IMR-90 (cell line): Measurements from ENCODE around the gene TDRD3. TPM values are rescaled to one million over a fixed set of nuclear protein-coding genes. Genes with fewer than 3 reads are reported as not detected.

Experiments
- ATAC-seq: fragments of 200-7000 bp; cut with Tn5 transposase; 2 replicates; pipeline ENCODE4 v1.9.1; 2020; ENCODE audit warnings: low read depth, mild to moderate bottlenecking, moderate library complexity
- BruUV-seq: library from RNA; stranded (reverse); fragments of 400-500 nt; replicated peaks from 2 replicates; lab custom pipeline; 2021; lab: Mats Ljungman, UMichigan
- CTCF ChIA-PET: fragments of 300-600 bp; formaldehyde crosslinking; extraction: SDS; loops from one replicate; lab custom pipeline; 2021; ENCODE audit warnings: antibody characterized with exemption; lab: Yijun Ruan, JAX
- POLR2A ChIA-PET: fragments of 300-600 bp; sonication (Branson Sonifier 250); formaldehyde crosslinking; loops from one replicate; lab custom pipeline; 2022; ENCODE audit warnings: antibody characterized with exemption; ENCODE audit not compliant: unreplicated experiment; lab: Charles Lee
- DNase-seq: peaks from one replicate; pipeline ENCODE4 v3.0.0; 2013
- H2AFZ ChIP-seq: replicated peaks from 2 replicates; pipeline ENCODE3; 2013; ENCODE audit warnings: low read length, mild to moderate bottlenecking; ENCODE audit not compliant: poor library complexity
- H2AK5ac ChIP-seq: 2 replicates; pipeline ENCODE4 v1.6.1; 2013; ENCODE audit warnings: low read depth, low read length, inconsistent platforms
- H2AK9ac ChIP-seq: replicated peaks from 2 replicates; pipeline ENCODE3; 2013; ENCODE audit warnings: mild to moderate bottlenecking, low read depth, low read length, moderate library complexity; ENCODE audit not compliant: poor library complexity
- H2BK120ac ChIP-seq: 2 replicates; pipeline ENCODE4 v1.6.1; 2013; ENCODE audit warnings: low read depth, low read length, inconsistent platforms
- H2BK15ac ChIP-seq: 3 replicates; pipeline ENCODE4 v1.6.1; 2013; ENCODE audit warnings: low read depth, low read length, inconsistent platforms
- H2BK20ac ChIP-seq: 2 replicates; pipeline ENCODE4 v1.6.1; 2013; ENCODE audit warnings: low read depth, mild to moderate bottlenecking, inconsistent platforms, low read length, moderate library complexity
- H2BK5ac ChIP-seq: 2 replicates; pipeline ENCODE4 v1.6.1; 2013; ENCODE audit warnings: mild to moderate bottlenecking, low read depth, low read length, inconsistent platforms; ENCODE audit not compliant: poor library complexity, severe bottlenecking
- H3K14ac ChIP-seq: replicated peaks from 2 replicates; pipeline ENCODE4 v1.6.1; 2013; ENCODE audit warnings: low read depth, low read length, inconsistent platforms
- H3K18ac ChIP-seq: 2 replicates; pipeline ENCODE4 v1.6.1; 2013; ENCODE audit warnings: low read depth, low read length, control low read depth
- H3K23ac ChIP-seq: 2 replicates; pipeline ENCODE4 v1.6.1; 2013; ENCODE audit warnings: low read depth, low read length, inconsistent platforms
- H3K27ac ChIP-seq: 2 replicates; pipeline ENCODE4 v1.5.1; 2013; ENCODE audit warnings: mild to moderate bottlenecking, control low read depth, low read length; ENCODE audit not compliant: insufficient read depth
- H3K27me3 ChIP-seq: 2 replicates; pipeline ENCODE4 v1.6.1; 2013; ENCODE audit warnings: low read length; ENCODE audit not compliant: control insufficient read depth, insufficient read depth
- H3K36me3 ChIP-seq: 2 replicates; pipeline ENCODE4 v1.6.1; 2013; ENCODE audit warnings: low read length, mixed read lengths; ENCODE audit not compliant: control insufficient read depth, insufficient read depth
- H3K4ac ChIP-seq: 2 replicates; pipeline ENCODE4 v1.6.1; 2013; ENCODE audit warnings: low read depth, low read length, inconsistent platforms
- H3K4me1 ChIP-seq: 2 replicates; pipeline ENCODE4 v1.6.1; 2013; ENCODE audit warnings: low read length, mixed read lengths; ENCODE audit not compliant: control insufficient read depth, insufficient read depth
- H3K4me2 ChIP-seq: 2 replicates; pipeline ENCODE4 v1.6.1; 2013; ENCODE audit warnings: low read depth, mild to moderate bottlenecking, control low read depth, low read length, moderate library complexity
- H3K4me3 ChIP-seq: 2 replicates; pipeline ENCODE4 v1.5.1; 2013; ENCODE audit warnings: low read depth, mild to moderate bottlenecking, control low read depth, low read length, moderate library complexity; ENCODE audit not compliant: insufficient read depth
- H3K56ac ChIP-seq: 2 replicates; pipeline ENCODE4 v1.6.1; 2013; ENCODE audit warnings: low read length, inconsistent platforms; ENCODE audit not compliant: insufficient read depth; ENCODE audit errors: extremely low read depth
- H3K79me1 ChIP-seq, 2 experiments: 2 replicates each; pipeline ENCODE4 v1.6.1; 2013; ENCODE audit warnings: low read length in 2 of 2, inconsistent platforms in 1 of 2, low read depth in 1 of 2
- H3K9ac ChIP-seq: 2 replicates; pipeline ENCODE4 v1.6.1; 2013; ENCODE audit warnings: low read depth, low read length, control low read depth
- H3K9me1 ChIP-seq: 2 replicates; pipeline ENCODE4 v1.6.1; 2013; ENCODE audit warnings: low read length, inconsistent platforms; ENCODE audit not compliant: insufficient read depth
- H3K9me3 ChIP-seq: 2 replicates; pipeline ENCODE4 v1.6.1; 2013; ENCODE audit warnings: low read length; ENCODE audit not compliant: control insufficient read depth, insufficient read depth
- H4K20me1 ChIP-seq: 2 replicates; pipeline ENCODE4 v1.6.1; 2013; ENCODE audit warnings: low read length, inconsistent platforms; ENCODE audit not compliant: insufficient read depth
- H4K5ac ChIP-seq: 2 replicates; pipeline ENCODE4 v1.6.1; 2013; ENCODE audit warnings: mild to moderate bottlenecking, low read depth, low read length, control low read depth
- H4K8ac ChIP-seq, 2 experiments: 2 replicates each; pipeline ENCODE4 v1.6.1; 2013; ENCODE audit warnings: low read depth in 2 of 2, low read length in 2 of 2, control low read depth in 1 of 2, inconsistent platforms in 1 of 2
- H4K91ac ChIP-seq: 2 replicates; pipeline ENCODE4 v1.6.1; 2013; ENCODE audit warnings: low read depth, low read length, inconsistent platforms; ENCODE audit not compliant: insufficient read depth
- CEBPB ChIP-seq: IDR thresholded peaks from 2 replicates; pipeline ENCODE4 v1.6.1; 2012; ENCODE audit warnings: low read depth, low read length, improper control_type of control experiment
- CHD1 ChIP-seq: IDR thresholded peaks from 2 replicates; pipeline ENCODE4 v1.6.1; 2012; ENCODE audit warnings: low read depth, low read length, improper control_type of control experiment
- CTCF ChIP-seq: conservative IDR thresholded peaks from 2 replicates; pipeline ENCODE4 v1.5.1; 2012; ENCODE audit warnings: mild to moderate bottlenecking, low read depth, low read length, improper control_type of control experiment
- MAZ ChIP-seq: IDR thresholded peaks from 2 replicates; pipeline ENCODE4 v1.6.1; 2012; ENCODE audit warnings: low read depth, mild to moderate bottlenecking, low read length, improper control_type of control experiment, moderate library complexity, borderline replicate concordance
- NFE2L2 ChIP-seq: fragments of 150-350 bp; IDR thresholded peaks from 2 replicates; pipeline ENCODE4 v1.6.1; 2016; ENCODE audit warnings: low read depth, mild to moderate bottlenecking, low read length
- POLR2A ChIP-seq: IDR thresholded peaks from 2 replicates; pipeline ENCODE4 v1.6.1; 2012; ENCODE audit warnings: mild to moderate bottlenecking, low read depth, low read length
- RCOR1 ChIP-seq: IDR thresholded peaks from 2 replicates; pipeline ENCODE4 v1.6.1; 2012; ENCODE audit warnings: mild to moderate bottlenecking, low read length, improper control_type of control experiment; ENCODE audit not compliant: insufficient replicate concordance
- RFX5 ChIP-seq: IDR thresholded peaks from 2 replicates; pipeline ENCODE4 v1.8.0; 2012; ENCODE audit warnings: low read depth, mild to moderate bottlenecking, low read length, moderate library complexity
- SMC3 ChIP-seq: fragments of 150-350 bp; IDR thresholded peaks from 2 replicates; pipeline ENCODE4 v1.6.1; 2016; ENCODE audit warnings: low read depth, mild to moderate bottlenecking, antibody characterized with exemption, low read length, moderate library complexity
- WGBS, 2 experiments: methylation state at CpG; one replicate each; pipeline versions ENCODE4 v1.1.5 to v1.1.7; 2013; ENCODE audit warnings: missing lambda C conversion rate in 2 of 2; ENCODE audit not compliant: insufficient read length in 1 of 2; ENCODE audit errors: extremely low coverage in 2 of 2; 5-methylcytosine and 5-hydroxymethylcytosine counted together
- dilution Hi-C: fragments of 300-500 bp; cut with HindIII; formaldehyde crosslinking; loops from one replicate; pipeline ENCODE4 v1.14.3; 2018; ENCODE audit warnings: low sequenced_read_pairs; ENCODE audit not compliant: unreplicated experiment
- in situ Hi-C: fragments of 300-500 bp; cut with MboI; formaldehyde crosslinking; loops from 3 replicates; pipeline ENCODE4 v1.14.3; 2019; ENCODE audit warnings: low sequenced_read_pairs, inconsistent platforms, mixed read lengths
- intact Hi-C: fragments of 100-400 bp; cut with micrococcal nuclease; formaldehyde crosslinking; loops from 2 replicates; pipeline ENCODE4 v1.10.0; 2022
- polyA plus RNA-seq, 3 experiments: library from polyadenylated mRNA; depleted of rRNA; stranded (reverse); fragments of >200 nt; gene quantifications; 2 replicates each; pipeline ENCODE4 v1.2.3, GENCODE V29; 2012; ENCODE audit warnings: low replicate concordance in 1 of 3
- total RNA-seq: library from RNA; depleted of rRNA; stranded (reverse); fragments of >200 nt; gene quantifications from 2 replicates; pipeline ENCODE4 v1.2.3, GENCODE V29; 2012

TDRD3 gene
- total and polyA plus RNA-seq, 2 of the 4 experiments (the other 2 are of a cell fraction) = 3.9 to 12.0 TPM

GRCh38 chr13:60398907-60399589, 2.0 kb downstream of the TDRD3 start:
- CTCF ChIA-PET = interaction anchor here (0.9 kb wide), 1 partner anchor 13 kb away, joined by 3 read pairs; no protein-coding TSS in a partner anchor
- ATAC-seq = no peak
- in situ Hi-C loops = no loop called here
- Histone ChIP-seq H3K4me3 (no peak overlapping the region), H3K14ac (no peak overlapping the region), H2BK15ac (no peak overlapping the region), H2BK5ac (no peak overlapping the region), H3K9me3 (no peaks in the 10 kb centered on the region), H3K79me1 (peaks cover 15 to 19% of the 10 kb centered on the region in 2 experiments), H3K27ac (no peak overlapping the region), H3K4me1 (peaks cover 5% of the 10 kb centered on the region; the same call in 1 of the 2 replicates), H3K9me1 (no peaks in the 10 kb centered on the region), H4K8ac (no peak overlapping the region), H3K4ac (no peak overlapping the region), H2BK20ac (no peak overlapping the region), H3K56ac (no peak overlapping the region), H4K20me1 (no peaks in the 10 kb centered on the region), H4K5ac (no peak overlapping the region), H2AK5ac (no peak overlapping the region), H2AK9ac (no peak overlapping the region), H3K4me2 (peak overlapping the region; percentile 93), H2BK120ac (no peak overlapping the region), H4K91ac (no peak overlapping the region), H3K23ac (no peak overlapping the region), H3K9ac (no peak overlapping the region; the same call in 1 of the 2 replicates), H3K27me3 (no peaks in the 10 kb centered on the region), H3K36me3 (no peaks in the 10 kb centered on the region), H2AFZ (no peak overlapping the region), H3K18ac (no peak overlapping the region)
- dilution Hi-C loops = no loop called here
- BruUV-seq = no TSS peak
- POLR2A ChIA-PET = no interaction called here
- intact Hi-C loops = loop anchor here (1.0 to 10.0 kb wide), 4 partner anchors 8 to 474 kb away; no protein-coding TSS in a partner anchor
- WGBS, 2 experiments = no CpG with 5 or more reads among the region's 6 CpGs
- TF ChIP-seq POLR2A (no peak), CEBPB (no peak), RCOR1 (no peak), NFE2L2 (no peak), CTCF (no peak), CHD1 (no peak), SMC3 (no peak), MAZ (no peak), RFX5 (no peak)
- DNase-seq = peak; percentile 43
